HG02642 (cell line): ENCODE measurements around the gene PUSL1.

Experiments used
- ATAC-seq: cut with Tn5 transposase; IDR thresholded peaks from one replicate; pipeline ENCODE4 v1.9.1; 2021; ENCODE audit warnings: mild to moderate bottlenecking; ENCODE audit not compliant: unreplicated experiment, poor library complexity

Gene PUSL1

GRCh38 chr1:1347663-1348419 lies 39.4 kb downstream of the PUSL1 start:
- ATAC-seq: no peak

GRCh38 chr1:1348420-1349255 lies 40.2 kb downstream of the PUSL1 start:
- peak; percentile 30 for ATAC-seq

GRCh38 chr1:1349256-1350012 lies 41.0 kb downstream of the PUSL1 start, which contains the start of gene DVL1:
Gene DVL1, minus strand, starts transcription at chr1:1349418. Its CDS starts 353 bp downstream, at chr1:1349065.
- ATAC-seq: peak; percentile 70

GRCh38 chr1:1351511-1352427 lies 43.4 kb downstream of the PUSL1 start:
- ATAC-seq: no peak

- no peak for ATAC-seq
Observed at GRCh38 chr1:1352786-1353388, 44.5 kb downstream of the PUSL1 start.

GRCh38 chr1:1353389-1354151 lies 45.2 kb downstream of the PUSL1 start:
- no peak for ATAC-seq

- no peak for ATAC-seq
Observed at GRCh38 chr1:1354271-1355247, 46.2 kb downstream of the PUSL1 start.

GRCh38 chr1:1355416-1355815 lies 47.0 kb downstream of the PUSL1 start:
- no peak for ATAC-seq

- no peak for ATAC-seq
Observed at GRCh38 chr1:1356166-1356795, 47.9 kb downstream of the PUSL1 start.

- no peak for ATAC-seq
Observed at GRCh38 chr1:1356796-1357401, 48.5 kb downstream of the PUSL1 start.

GRCh38 chr1:1357871-1358432 lies 49.6 kb downstream of the PUSL1 start:
- ATAC-seq: no peak

GRCh38 chr1:1358433-1359271 lies 50.3 kb downstream of the PUSL1 start, which contains the start of gene MXRA8:
Gene MXRA8, minus strand, starts transcription at chr1:1358555. Its CDS starts 51 bp downstream, at chr1:1358504.
- no peak for ATAC-seq

- no peak for ATAC-seq
Observed at GRCh38 chr1:1359308-1359663, 50.9 kb downstream of the PUSL1 start.

GRCh38 chr1:1359664-1360468 lies 51.5 kb downstream of the PUSL1 start:
- ATAC-seq: no peak
